Suppressor macrophage treated with lipopolysaccharide for 1 hour (primary cell): ENCODE measurements around the gene SDHAF3.
"Not testable (repeated sequence)": the region's sequence is repeated elsewhere in the genome, so short reads cannot be mapped to it uniquely, and the experiment has no call there.

Experiments used
- DNase-seq, 3 donors: peaks; one replicate each; pipeline ENCODE4 v3.0.0-alpha.2; 2020 to 2022

The SDHAF3 gene

GRCh38 chr7:97126483-97127171 lies 9.1 kb downstream of the SDHAF3 start:
- no peak for DNase-seq

- no peak for DNase-seq
Measured at GRCh38 chr7:97128736-97129135, 11.2 kb downstream of the SDHAF3 start.

GRCh38 chr7:97130417-97131139 lies 13.1 kb downstream of the SDHAF3 start:
- no peak for DNase-seq

DNA sequence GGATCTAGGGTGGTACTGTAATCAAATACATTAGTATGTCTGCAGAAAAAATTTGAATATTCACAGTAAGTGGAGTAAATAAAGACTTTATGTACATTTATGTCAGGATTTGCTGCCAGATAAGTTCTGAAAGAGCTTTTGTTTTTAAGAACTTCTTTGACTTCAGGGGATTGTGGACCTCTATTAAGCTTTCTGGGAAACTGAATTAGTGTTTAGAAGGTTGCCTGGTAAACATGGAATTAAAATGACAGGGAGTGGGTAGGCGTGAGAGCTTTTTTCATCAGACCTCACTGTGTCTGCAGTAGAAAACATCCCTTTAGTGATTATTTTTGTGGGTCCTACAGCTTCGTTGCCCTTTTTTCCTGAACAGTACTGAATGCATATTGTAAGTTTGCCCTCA lies 15.7 kb downstream of the SDHAF3 start:
- DNase-seq = no peak

DNA sequence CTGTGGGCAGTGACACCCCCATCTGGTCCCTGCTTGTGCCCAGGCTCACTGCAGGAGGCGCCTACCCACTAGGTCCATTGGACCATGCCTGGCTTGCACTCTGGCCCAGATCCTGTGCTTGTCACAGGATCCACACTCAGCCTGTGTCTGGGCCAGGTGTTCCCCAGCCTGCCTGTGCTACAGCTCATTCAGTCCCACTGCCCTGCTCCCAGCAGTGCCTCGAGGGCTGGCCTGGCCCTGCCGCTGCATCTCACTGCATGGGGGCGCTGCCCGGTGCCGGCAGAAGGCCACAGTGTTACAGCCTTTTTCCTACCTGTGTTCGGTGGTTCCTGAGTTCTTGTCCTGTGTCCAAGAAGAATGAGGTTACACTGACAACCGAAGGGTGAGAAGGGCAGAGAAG lies 21.3 kb downstream of the SDHAF3 start:
- no peak for DNase-seq

GRCh38 chr7:97145068-97145467 lies 27.6 kb downstream of the SDHAF3 start:
- peak; percentile 22 to 63 (median 59) for DNase-seq

DNA sequence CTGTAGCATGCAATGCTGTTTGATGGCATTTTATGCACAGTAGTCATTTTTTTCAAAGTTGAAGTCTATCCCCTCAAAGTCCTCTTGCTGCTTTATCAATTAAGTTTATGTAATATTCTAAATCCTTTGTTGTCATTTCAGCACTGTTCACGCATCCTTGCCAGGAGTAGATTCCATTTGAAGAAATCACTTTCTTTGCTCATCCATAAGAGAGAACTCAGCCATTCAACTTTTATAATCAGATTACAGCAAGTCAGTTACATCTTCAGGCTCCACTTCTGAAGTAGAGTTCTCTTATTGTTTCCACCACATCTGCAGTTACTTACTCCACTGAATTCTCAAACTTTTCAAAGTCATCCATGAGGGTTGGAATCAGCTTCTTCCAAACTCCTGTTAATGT lies 32.3 kb downstream of the SDHAF3 start:
- DNase-seq = no peak

- no peak for DNase-seq
Measured at GRCh38 chr7:97155897-97156418, 38.5 kb downstream of the SDHAF3 start.

GRCh38 chr7:97159984-97160383 lies 42.5 kb downstream of the SDHAF3 start:
- DNase-seq = not testable (repeated sequence)

- DNase-seq = not testable (repeated sequence)
Measured at GRCh38 chr7:97161609-97162008, 44.1 kb downstream of the SDHAF3 start.

DNA sequence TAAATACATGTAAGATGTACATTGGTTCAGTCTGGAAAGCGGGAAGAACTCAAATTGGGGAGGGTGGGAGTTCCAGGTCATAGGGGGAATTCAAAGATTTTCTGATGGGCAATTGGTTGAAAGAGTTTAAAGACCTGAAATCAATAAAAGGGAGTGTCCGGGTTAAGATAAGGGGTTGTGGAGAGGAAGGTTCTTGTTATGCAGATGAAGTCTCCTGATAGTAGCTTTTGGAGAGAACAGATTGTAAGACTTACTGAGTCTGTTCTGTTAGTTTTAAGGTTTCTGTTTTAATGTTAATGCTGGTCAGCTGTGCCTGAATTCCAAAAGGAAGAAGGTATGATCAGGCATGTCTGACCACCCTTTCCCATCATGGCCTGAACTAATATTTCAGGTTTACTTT lies 48.8 kb downstream of the SDHAF3 start:
- DNase-seq = no peak

DNA sequence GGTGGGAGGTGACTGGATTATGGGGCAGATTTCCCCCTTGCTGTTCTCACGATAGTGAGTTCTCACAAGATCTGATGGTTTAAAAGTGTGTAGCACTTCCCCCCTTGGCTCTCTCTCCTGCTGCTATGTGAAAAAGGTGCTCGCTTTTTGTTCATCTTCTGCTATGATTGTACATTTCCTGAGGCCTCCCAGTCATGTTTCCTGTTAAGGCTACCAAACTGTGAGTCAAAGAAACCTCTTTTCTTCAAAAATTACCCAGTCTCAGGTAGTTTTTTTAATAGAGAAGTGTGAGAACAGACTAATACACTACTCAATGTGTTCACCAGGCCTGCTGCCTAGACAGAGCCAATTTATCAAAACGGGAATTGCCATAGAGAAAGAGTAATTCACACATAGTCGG lies 49.7 kb downstream of the SDHAF3 start:
- DNase-seq = no peak

DNA sequence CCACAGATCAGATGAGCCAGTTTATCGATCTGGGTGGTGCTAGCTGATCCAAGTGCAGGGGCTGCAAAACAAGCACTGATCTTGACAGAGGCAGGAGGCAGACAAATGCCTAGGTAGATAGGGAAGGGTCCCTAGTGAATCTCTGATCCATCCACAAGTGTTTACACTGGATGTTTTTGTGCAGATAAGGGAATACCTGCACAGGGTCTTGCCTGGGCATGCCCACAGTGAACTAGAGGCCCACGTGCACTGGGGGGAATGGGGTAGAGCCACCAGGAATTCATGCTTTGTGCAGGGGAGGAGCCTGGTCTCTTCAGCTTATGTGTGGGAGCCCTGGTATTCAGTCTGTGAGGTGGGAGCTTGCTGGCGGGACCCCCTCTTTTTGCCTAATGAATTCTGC lies 50.3 kb downstream of the SDHAF3 start:
- DNase-seq = no peak

DNA sequence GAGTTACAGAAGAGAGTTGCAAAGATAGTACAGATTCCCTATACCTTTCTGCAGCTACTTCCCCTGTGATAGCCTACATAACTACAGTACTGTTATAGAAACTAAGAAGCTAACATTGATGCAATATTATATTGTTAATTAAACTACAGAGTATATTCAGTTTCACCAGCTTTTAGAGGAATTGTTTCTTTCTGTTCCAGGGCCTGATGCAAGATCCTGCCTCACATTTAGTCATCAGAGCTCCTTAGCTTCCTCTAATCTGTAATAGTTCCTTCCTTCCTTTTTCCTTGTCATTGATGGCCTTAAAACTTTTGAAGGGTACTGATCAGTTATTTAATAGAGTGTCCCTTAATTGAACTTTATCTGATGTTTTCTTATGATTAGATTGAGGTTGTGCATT lies 56.8 kb downstream of the SDHAF3 start:
- DNase-seq = peak; percentile 33 to 76 (median 64)

- peak; percentile 74 to 76 (median 75) for DNase-seq
Measured at GRCh38 chr7:97179454-97180104, 62.1 kb downstream of the SDHAF3 start.

DNA sequence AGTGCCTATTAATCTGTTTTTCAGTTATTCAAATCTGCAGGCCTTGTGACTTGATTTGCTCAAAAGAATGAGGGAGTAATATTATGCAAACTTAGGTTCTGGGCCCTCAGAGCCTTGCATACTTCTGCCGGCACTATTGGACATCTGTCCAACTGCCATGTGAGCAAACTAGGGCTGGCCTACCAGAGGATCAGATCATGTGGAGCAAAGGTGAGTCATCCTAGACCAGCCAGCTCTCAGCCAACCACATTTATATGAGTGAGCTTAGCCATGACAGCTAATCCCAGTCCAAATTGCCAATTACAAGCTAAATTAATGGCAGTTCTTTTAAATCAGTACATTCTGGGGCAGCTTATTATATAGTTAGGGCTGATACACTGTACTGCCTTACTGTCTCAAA lies 69.6 kb downstream of the SDHAF3 start:
- DNase-seq = peak in 1 of 3 donors; percentile 11

GRCh38 chr7:97196174-97196573 lies 78.7 kb downstream of the SDHAF3 start:
- DNase-seq = not testable (repeated sequence)

GRCh38 chr7:97198596-97198995 lies 81.1 kb downstream of the SDHAF3 start:
- no peak for DNase-seq

DNA sequence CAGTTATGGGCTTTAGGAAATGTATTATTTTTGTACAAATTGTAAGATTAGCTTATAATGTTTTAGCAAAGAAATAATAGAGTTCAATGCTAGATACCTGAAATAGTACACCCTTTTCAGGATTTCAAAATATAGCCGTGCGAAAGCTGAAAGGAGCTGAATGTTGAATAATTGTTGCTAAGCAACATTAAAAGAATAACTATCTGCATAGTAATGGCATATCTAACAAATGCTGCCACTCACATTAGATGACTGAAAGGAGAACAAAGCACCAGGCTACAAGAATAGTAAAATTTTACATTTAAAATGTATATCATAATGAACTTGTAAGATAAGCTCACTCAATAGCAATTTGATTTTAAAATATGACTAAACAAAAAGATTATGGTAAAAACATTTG lies 82.5 kb downstream of the SDHAF3 start:
- DNase-seq = no peak

- no peak for DNase-seq
Measured at GRCh38 chr7:97203957-97204356, 86.5 kb downstream of the SDHAF3 start.

DNA sequence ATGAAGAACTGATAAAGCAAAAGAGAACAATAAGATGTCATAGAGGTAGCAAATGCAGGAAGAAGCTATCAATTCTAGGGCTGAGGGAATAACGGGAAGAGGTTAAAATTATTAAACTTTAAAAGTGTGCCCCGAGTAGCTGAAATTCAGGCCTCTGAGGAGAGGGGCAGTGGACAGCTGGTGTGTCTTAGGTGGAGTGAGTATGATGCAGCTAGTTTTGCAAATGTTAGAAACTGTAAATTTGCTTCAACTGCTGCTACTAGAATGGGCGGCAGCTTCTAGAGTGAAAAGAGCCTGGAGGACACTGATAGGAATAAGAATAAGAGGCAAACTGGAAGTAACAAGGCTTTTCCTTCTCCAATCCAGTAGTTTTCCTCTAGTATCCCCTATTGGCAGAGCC lies 87.3 kb downstream of the SDHAF3 start:
- no peak for DNase-seq

- no peak for DNase-seq
Measured at GRCh38 chr7:97215556-97215955, 98.1 kb downstream of the SDHAF3 start.

DNA sequence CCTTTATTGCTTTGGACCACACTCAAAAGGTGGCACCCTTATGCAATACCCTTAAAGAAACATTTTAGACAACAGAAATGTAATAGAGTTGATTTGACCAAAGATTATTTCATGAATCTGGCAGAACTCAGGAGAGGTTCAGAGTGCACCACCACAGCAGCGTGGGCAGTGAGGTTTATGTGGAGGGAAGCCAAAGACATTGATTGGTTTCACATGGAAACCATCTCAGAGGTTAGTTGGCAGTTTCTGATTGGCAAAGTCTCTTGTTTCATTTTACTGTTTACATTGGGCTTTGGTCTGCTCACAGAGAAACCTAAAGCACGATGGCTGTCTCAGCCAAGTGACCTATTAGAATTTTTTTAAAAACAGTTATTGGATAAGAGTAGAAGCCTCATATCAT lies 101.3 kb downstream of the SDHAF3 start:
- no peak for DNase-seq

GRCh38 chr7:97219237-97219636 lies 101.7 kb downstream of the SDHAF3 start:
- DNase-seq = no peak
